ENCODE results near the gene ZACN.

- TF ChIP-seq CTCF (IDR thresholded peaks at IDR 0.05), result no peak
- no peak for TF ChIP-seq POLR2A (IDR thresholded peaks at IDR 0.05)
Observed at GRCh38 chr17:76032073-76032779, 46.8 kb upstream of the ZACN start.

Data from vagina (tissue), 2 donors.